Esophagus squamous epithelium (tissue), 4 donors: ENCODE measurements around the gene NOG.

Experiments
- POLR2A ChIP-seq, 4 donors: fragments of 450-650 bp; IDR thresholded peaks; one replicate each; pipeline ENCODE4 v1.6.1; 2017; ENCODE audit warnings: antibody characterized with exemption in 4 of 4, mild to moderate bottlenecking in 4 of 4, moderate library complexity in 3 of 4
- TF ChIP-seq, protein P1 (sequence below), 6 experiments: fragments of 450-650 bp in 4 of 6; fragments of 200-600 bp in 2 of 6; sonication (generic) in 2 of 6; IDR thresholded peaks; one replicate each; pipeline ENCODE4 v1.5.1; 2016 to 2019; ENCODE audit warnings: antibody characterized with exemption in 6 of 6, mild to moderate bottlenecking in 4 of 6, moderate library complexity in 4 of 6

DNA sequence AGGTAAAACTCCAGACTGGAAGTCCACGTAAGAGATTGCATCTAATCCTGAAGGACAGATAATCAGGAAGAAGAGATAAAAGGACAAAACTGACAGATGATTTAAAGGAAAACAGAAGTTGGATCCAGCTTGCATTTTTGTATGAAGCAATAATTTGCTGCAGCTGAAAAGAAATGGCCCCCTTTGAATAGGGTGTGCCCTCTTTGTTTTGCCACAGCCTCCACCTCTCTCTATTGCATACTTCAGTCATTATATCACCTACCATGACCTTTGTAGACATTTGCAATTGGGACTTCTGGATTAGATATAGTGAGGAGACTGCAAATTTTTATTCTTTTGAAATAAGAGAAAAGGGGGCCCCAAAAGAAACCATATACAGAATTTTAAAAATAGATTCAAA, 8.1 kb downstream of the NOG start:
- TF ChIP-seq, protein P1, sequence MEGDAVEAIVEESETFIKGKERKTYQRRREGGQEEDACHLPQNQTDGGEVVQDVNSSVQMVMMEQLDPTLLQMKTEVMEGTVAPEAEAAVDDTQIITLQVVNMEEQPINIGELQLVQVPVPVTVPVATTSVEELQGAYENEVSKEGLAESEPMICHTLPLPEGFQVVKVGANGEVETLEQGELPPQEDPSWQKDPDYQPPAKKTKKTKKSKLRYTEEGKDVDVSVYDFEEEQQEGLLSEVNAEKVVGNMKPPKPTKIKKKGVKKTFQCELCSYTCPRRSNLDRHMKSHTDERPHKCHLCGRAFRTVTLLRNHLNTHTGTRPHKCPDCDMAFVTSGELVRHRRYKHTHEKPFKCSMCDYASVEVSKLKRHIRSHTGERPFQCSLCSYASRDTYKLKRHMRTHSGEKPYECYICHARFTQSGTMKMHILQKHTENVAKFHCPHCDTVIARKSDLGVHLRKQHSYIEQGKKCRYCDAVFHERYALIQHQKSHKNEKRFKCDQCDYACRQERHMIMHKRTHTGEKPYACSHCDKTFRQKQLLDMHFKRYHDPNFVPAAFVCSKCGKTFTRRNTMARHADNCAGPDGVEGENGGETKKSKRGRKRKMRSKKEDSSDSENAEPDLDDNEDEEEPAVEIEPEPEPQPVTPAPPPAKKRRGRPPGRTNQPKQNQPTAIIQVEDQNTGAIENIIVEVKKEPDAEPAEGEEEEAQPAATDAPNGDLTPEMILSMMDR (IDR thresholded peaks at IDR 0.05): no peak
- no peak for TF ChIP-seq POLR2A (IDR thresholded peaks at IDR 0.05)
